Measurements from ENCODE around the gene INF2.

The INF2 gene

DNA sequence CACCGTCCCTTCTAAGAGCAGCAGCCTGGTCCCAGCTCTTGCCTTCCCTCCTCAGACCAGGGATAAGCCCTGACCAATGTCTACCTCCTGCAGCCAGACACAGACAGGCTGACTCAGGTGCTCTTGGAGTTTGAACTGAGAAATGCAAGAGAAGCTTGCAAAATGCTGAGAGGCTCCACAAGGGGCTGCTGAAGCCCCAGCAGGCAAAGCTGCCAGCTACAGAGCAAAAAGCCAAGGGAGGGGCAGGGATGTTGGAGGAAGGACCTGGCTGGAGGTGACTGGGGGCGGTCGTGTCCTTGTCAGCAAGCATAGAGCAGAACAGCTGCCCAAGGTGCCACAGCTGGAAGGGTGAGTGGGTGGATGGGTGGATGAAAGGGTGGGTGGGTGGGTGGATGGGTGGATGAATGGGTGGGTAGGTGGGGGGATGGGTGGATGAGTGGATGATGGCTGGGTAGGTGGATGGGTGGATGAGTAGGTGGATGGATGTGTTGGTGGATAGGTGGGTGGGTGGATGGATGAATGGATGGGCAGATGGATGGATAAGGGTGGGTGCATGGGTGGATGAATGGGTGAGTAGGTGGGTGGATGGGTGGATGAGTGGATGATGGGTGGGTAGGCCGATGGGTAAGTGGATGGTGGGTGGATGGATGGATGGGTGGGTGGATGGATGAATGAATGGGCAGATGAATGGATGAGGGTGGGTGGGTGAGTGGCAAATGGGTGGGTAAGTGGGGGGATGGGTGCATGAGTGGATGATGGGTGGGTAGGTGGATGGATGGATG is 4.0 kb upstream of the INF2 start:
- H3K9me2 ChIP-seq (ENCODE audit: low read depth, low read length) = no peaks in the 10 kb centered on the region
- TF ChIP-seq EZH2 (IDR thresholded peaks at IDR 0.05; ENCODE audit: borderline replicate concordance, low read length) = no peak
- no peak for TF ChIP-seq CTCF (IDR thresholded peaks at IDR 0.05; ENCODE audit: low read length)
- H3K9ac ChIP-seq (ENCODE audit: low read length) = no peak overlapping the region
- H3K4me3 ChIP-seq (ENCODE audit: low read depth, low read length, poor library complexity, severe bottlenecking) = no peak overlapping the region
- H3K4me2 ChIP-seq (ENCODE audit: low read length) = no peak overlapping the region
- no peaks in the 10 kb centered on the region for H3K79me2 ChIP-seq (ENCODE audit: insufficient read depth, low read length)
- H3K9me3 ChIP-seq (ENCODE audit: low read length) = no peaks in the 10 kb centered on the region
- no peaks in the 10 kb centered on the region for H3F3A ChIP-seq (ENCODE audit: insufficient read depth, low read length)
- H3K4me1 ChIP-seq (ENCODE audit: insufficient read depth, low read length, severe bottlenecking) = peaks cover 14% of the 10 kb centered on the region
- H2AFZ ChIP-seq (ENCODE audit: low read length) = no peak overlapping the region
- H3K27me3 ChIP-seq (ENCODE audit: insufficient read depth, low read length) = peaks cover 8% of the 10 kb centered on the region; the same call in 1 of the 2 replicates
- H3K36me3 ChIP-seq (ENCODE audit: insufficient read depth, low read length) = no peaks in the 10 kb centered on the region
- no peaks in the 10 kb centered on the region for H4K20me1 ChIP-seq (ENCODE audit: insufficient read depth, low read length)
- no peak overlapping the region for H3K27ac ChIP-seq (ENCODE audit: low read depth, low read length, poor library complexity, severe bottlenecking)

DNA sequence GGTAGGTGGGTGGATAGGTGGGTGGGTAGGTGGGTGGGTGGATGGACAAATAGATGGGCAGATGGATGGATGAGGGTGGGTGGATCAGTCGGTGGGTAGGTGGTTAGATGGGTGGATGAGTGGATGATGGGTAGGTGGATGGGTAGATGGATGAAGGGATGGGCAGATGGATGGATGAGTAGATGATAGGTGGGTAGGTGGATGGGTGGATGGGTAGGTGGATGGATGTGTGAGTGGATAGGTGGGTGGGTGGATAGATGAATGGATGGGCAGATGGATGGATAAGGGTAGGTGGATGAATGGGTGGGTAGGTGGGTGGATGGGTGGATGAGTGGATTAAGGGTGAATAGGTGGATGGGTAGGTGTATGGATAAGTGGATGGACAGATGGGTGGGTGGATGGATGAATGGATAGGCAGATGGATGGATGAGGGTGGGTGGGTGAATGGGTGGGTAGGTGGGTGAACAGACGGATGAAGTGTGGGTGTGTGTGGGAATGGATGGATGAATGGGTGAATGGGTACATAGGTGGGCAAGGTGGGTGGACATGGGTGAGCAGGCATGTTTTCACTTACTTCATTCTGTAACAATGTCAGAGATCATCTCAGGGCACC is 3.3 kb upstream of the INF2 start:
- H4K20me1 ChIP-seq (ENCODE audit: insufficient read depth, low read length) = no peaks in the 10 kb centered on the region
- no peak overlapping the region for H3K4me3 ChIP-seq (ENCODE audit: low read depth, low read length, poor library complexity, severe bottlenecking)
- no peaks in the 10 kb centered on the region for H3K79me2 ChIP-seq (ENCODE audit: insufficient read depth, low read length)
- no peak overlapping the region for H3K4me2 ChIP-seq (ENCODE audit: low read length)
- H2AFZ ChIP-seq (ENCODE audit: low read length) = no peak overlapping the region
- TF ChIP-seq CTCF (IDR thresholded peaks at IDR 0.05; ENCODE audit: low read length) = no peak
- no peaks in the 10 kb centered on the region for H3K9me2 ChIP-seq (ENCODE audit: low read depth, low read length)
- peaks cover 10% of the 10 kb centered on the region; the same call in 1 of the 2 replicates for H3K27me3 ChIP-seq (ENCODE audit: insufficient read depth, low read length)
- no peaks in the 10 kb centered on the region for H3K36me3 ChIP-seq (ENCODE audit: insufficient read depth, low read length)
- H3K9ac ChIP-seq (ENCODE audit: low read length) = no peak overlapping the region
- H3F3A ChIP-seq (ENCODE audit: insufficient read depth, low read length) = no peaks in the 10 kb centered on the region
- no peak overlapping the region for H3K27ac ChIP-seq (ENCODE audit: low read depth, low read length, poor library complexity, severe bottlenecking)
- H3K4me1 ChIP-seq (ENCODE audit: insufficient read depth, low read length, severe bottlenecking) = peaks cover 14% of the 10 kb centered on the region
- no peaks in the 10 kb centered on the region for H3K9me3 ChIP-seq (ENCODE audit: low read length)

- TF ChIP-seq EZH2 (IDR thresholded peaks at IDR 0.05; ENCODE audit: borderline replicate concordance, low read length) (no peak), CTCF (IDR thresholded peaks at IDR 0.05; ENCODE audit: low read length) (no peak)
- no peak overlapping the region for H3K4me3 ChIP-seq (ENCODE audit: low read depth, low read length, poor library complexity, severe bottlenecking)
- H3K27ac ChIP-seq (ENCODE audit: low read depth, low read length, poor library complexity, severe bottlenecking) = no peak overlapping the region
- H3K9me3 ChIP-seq (ENCODE audit: low read length) = no peaks in the 10 kb centered on the region
- no peaks in the 10 kb centered on the region for H4K20me1 ChIP-seq (ENCODE audit: insufficient read depth, low read length)
- no peak overlapping the region for H3K9ac ChIP-seq (ENCODE audit: low read length)
- H3K36me3 ChIP-seq (ENCODE audit: insufficient read depth, low read length) = no peaks in the 10 kb centered on the region
- no peaks in the 10 kb centered on the region for H3F3A ChIP-seq (ENCODE audit: insufficient read depth, low read length)
- H3K4me2 ChIP-seq (ENCODE audit: low read length) = no peak overlapping the region
- no peak overlapping the region for H2AFZ ChIP-seq (ENCODE audit: low read length)
- H3K27me3 ChIP-seq (ENCODE audit: insufficient read depth, low read length) = peaks cover 10% of the 10 kb centered on the region; the same call in 1 of the 2 replicates
- H3K4me1 ChIP-seq (ENCODE audit: insufficient read depth, low read length, severe bottlenecking) = peaks cover 14% of the 10 kb centered on the region
- no peaks in the 10 kb centered on the region for H3K79me2 ChIP-seq (ENCODE audit: insufficient read depth, low read length)
- no peaks in the 10 kb centered on the region for H3K9me2 ChIP-seq (ENCODE audit: low read depth, low read length)
These were observed 2.5 kb upstream of the INF2 start for GRCh38 chr14:104686624-104687517.
